ENCODE measurements around the gene ABTB2.

The ABTB2 gene

GRCh38 chr11:34160791-34161190 lies 197.0 kb downstream of the ABTB2 start:
- ATAC-seq = no peak; the same call in 2 of the 3 replicates
- no peak for TF ChIP-seq ZNF70 (CRISPR knock-in tag; IDR thresholded peaks at IDR 0.05)
- TF ChIP-seq TOX (CRISPR knock-in tag; IDR thresholded peaks at IDR 0.05; ENCODE audit: borderline replicate concordance) = no peak
- no peak for TF ChIP-seq PATZ1 (CRISPR knock-in tag; IDR thresholded peaks at IDR 0.05; ENCODE audit: borderline replicate concordance)
- TF ChIP-seq GLIS3 (CRISPR knock-in tag; IDR thresholded peaks at IDR 0.05) = no peak
- no peak for TF ChIP-seq TCF4 (CRISPR knock-in tag; IDR thresholded peaks at IDR 0.05; ENCODE audit: borderline replicate concordance)
- TF ChIP-seq OSR1 (CRISPR knock-in tag; IDR thresholded peaks at IDR 0.05) = no peak
- no peak for TF ChIP-seq ZNF565 (CRISPR knock-in tag; conservative IDR thresholded peaks at IDR 0.05; ENCODE audit: low read depth)

- TF ChIP-seq ISL1 (CRISPR knock-in tag; IDR thresholded peaks at IDR 0.05) = peak; percentile 71
- TF ChIP-seq OSR1 (CRISPR knock-in tag; IDR thresholded peaks at IDR 0.05) = no peak
- no peak for TF ChIP-seq TOX (CRISPR knock-in tag; IDR thresholded peaks at IDR 0.05; ENCODE audit: borderline replicate concordance)
- TF ChIP-seq TCF4 (CRISPR knock-in tag; IDR thresholded peaks at IDR 0.05; ENCODE audit: borderline replicate concordance) = peak; percentile 71; the same call in 1 of the 2 replicates
- TF ChIP-seq, protein P1, sequence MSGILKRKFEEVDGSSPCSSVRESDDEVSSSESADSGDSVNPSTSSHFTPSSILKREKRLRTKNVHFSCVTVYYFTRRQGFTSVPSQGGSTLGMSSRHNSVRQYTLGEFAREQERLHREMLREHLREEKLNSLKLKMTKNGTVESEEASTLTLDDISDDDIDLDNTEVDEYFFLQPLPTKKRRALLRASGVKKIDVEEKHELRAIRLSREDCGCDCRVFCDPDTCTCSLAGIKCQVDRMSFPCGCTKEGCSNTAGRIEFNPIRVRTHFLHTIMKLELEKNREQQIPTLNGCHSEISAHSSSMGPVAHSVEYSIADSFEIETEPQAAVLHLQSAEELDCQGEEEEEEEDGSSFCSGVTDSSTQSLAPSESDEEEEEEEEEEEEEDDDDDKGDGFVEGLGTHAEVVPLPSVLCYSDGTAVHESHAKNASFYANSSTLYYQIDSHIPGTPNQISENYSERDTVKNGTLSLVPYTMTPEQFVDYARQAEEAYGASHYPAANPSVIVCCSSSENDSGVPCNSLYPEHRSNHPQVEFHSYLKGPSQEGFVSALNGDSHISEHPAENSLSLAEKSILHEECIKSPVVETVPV (CRISPR knock-in tag; IDR thresholded peaks at IDR 0.05) = no peak
- TF ChIP-seq BACH2 (CRISPR knock-in tag; IDR thresholded peaks at IDR 0.05; ENCODE audit: borderline replicate concordance) = no peak
- TF ChIP-seq, protein P2, sequence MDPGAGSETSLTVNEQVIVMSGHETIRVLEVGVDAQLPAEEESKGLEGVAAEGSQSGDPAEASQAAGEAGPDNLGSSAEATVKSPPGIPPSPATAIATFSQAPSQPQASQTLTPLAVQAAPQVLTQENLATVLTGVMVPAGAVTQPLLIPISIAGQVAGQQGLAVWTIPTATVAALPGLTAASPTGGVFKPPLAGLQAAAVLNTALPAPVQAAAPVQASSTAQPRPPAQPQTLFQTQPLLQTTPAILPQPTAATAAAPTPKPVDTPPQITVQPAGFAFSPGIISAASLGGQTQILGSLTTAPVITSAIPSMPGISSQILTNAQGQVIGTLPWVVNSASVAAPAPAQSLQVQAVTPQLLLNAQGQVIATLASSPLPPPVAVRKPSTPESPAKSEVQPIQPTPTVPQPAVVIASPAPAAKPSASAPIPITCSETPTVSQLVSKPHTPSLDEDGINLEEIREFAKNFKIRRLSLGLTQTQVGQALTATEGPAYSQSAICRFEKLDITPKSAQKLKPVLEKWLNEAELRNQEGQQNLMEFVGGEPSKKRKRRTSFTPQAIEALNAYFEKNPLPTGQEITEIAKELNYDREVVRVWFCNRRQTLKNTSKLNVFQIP (CRISPR knock-in tag; IDR thresholded peaks at IDR 0.05; ENCODE audit: borderline replicate concordance, low read depth) = no peak
- no peak for TF ChIP-seq ARNTL (CRISPR knock-in tag; IDR thresholded peaks at IDR 0.05; ENCODE audit: borderline replicate concordance, low read depth)
- TF ChIP-seq, protein P3, sequence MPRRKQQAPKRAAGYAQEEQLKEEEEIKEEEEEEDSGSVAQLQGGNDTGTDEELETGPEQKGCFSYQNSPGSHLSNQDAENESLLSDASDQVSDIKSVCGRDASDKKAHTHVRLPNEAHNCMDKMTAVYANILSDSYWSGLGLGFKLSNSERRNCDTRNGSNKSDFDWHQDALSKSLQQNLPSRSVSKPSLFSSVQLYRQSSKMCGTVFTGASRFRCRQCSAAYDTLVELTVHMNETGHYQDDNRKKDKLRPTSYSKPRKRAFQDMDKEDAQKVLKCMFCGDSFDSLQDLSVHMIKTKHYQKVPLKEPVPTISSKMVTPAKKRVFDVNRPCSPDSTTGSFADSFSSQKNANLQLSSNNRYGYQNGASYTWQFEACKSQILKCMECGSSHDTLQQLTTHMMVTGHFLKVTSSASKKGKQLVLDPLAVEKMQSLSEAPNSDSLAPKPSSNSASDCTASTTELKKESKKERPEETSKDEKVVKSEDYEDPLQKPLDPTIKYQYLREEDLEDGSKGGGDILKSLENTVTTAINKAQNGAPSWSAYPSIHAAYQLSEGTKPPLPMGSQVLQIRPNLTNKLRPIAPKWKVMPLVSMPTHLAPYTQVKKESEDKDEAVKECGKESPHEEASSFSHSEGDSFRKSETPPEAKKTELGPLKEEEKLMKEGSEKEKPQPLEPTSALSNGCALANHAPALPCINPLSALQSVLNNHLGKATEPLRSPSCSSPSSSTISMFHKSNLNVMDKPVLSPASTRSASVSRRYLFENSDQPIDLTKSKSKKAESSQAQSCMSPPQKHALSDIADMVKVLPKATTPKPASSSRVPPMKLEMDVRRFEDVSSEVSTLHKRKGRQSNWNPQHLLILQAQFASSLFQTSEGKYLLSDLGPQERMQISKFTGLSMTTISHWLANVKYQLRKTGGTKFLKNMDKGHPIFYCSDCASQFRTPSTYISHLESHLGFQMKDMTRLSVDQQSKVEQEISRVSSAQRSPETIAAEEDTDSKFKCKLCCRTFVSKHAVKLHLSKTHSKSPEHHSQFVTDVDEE (CRISPR knock-in tag; IDR thresholded peaks at IDR 0.05) = peak; percentile 75; the same call in 1 of the 2 replicates
- TF ChIP-seq GLIS3 (CRISPR knock-in tag; IDR thresholded peaks at IDR 0.05) = 0 out of 2 replicates have a peak, but pooled peaks have one; percentile 45
- TF ChIP-seq SNAI2 (CRISPR knock-in tag; IDR thresholded peaks at IDR 0.05) = 0 out of 2 replicates have a peak, but pooled peaks have one; percentile 22
- peak; percentile 67; the same call in 1 of the 2 replicates for TF ChIP-seq ZFP3 (CRISPR knock-in tag; IDR thresholded peaks at IDR 0.05)
- peak; percentile 41; the same call in 1 of the 3 replicates for ATAC-seq
These were observed 197.6 kb downstream of the ABTB2 start for GRCh38 chr11:34160049-34160721.

DNA sequence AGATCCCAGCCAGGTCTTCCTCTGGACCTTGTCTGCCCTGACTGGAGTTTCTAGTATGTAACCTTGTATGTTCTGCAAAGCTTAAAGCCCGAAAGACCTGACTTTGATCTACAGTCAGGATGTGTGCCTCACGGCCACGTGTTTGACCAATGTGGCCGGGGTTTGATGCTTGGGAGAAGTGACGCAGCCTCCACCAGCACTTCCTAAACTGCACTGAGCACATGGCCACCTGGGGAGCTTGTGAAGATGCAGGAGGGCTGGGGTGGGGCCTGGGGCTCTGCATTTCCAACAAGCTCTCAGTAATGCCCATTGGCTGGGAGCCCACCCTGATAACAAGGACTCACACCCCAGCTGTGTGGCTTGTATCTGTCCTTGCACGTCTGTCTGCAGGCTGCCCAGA lies 199.1 kb downstream of the ABTB2 start:
- ATAC-seq = no peak
- TF ChIP-seq TOX (CRISPR knock-in tag; IDR thresholded peaks at IDR 0.05; ENCODE audit: borderline replicate concordance) = no peak
- no peak for TF ChIP-seq ARNTL (CRISPR knock-in tag; IDR thresholded peaks at IDR 0.05; ENCODE audit: borderline replicate concordance, low read depth)
- TF ChIP-seq, protein P1 (CRISPR knock-in tag; IDR thresholded peaks at IDR 0.05) = no peak
- no peak for TF ChIP-seq PATZ1 (CRISPR knock-in tag; IDR thresholded peaks at IDR 0.05; ENCODE audit: borderline replicate concordance)
- TF ChIP-seq ZC3H10 (CRISPR knock-in tag; IDR thresholded peaks at IDR 0.05) = no peak
- no peak for TF ChIP-seq BACH2 (CRISPR knock-in tag; IDR thresholded peaks at IDR 0.05; ENCODE audit: borderline replicate concordance)
- TF ChIP-seq PPARA (CRISPR knock-in tag; IDR thresholded peaks at IDR 0.05; ENCODE audit: borderline replicate concordance) = no peak
- TF ChIP-seq GLIS3 (CRISPR knock-in tag; IDR thresholded peaks at IDR 0.05) = no peak
- no peak for TF ChIP-seq ZNF8 (CRISPR knock-in tag; IDR thresholded peaks at IDR 0.05)
- no peak for TF ChIP-seq SNAI2 (CRISPR knock-in tag; IDR thresholded peaks at IDR 0.05)
- TF ChIP-seq, protein P4, sequence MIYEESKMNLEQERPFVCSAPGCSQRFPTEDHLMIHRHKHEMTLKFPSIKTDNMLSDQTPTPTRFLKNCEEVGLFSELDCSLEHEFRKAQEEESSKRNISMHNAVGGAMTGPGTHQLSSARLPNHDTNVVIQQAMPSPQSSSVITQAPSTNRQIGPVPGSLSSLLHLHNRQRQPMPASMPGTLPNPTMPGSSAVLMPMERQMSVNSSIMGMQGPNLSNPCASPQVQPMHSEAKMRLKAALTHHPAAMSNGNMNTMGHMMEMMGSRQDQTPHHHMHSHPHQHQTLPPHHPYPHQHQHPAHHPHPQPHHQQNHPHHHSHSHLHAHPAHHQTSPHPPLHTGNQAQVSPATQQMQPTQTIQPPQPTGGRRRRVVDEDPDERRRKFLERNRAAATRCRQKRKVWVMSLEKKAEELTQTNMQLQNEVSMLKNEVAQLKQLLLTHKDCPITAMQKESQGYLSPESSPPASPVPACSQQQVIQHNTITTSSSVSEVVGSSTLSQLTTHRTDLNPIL (CRISPR knock-in tag; IDR thresholded peaks at IDR 0.05; ENCODE audit: low read depth) = no peak
- no peak for TF ChIP-seq ZNF70 (CRISPR knock-in tag; IDR thresholded peaks at IDR 0.05)
- no peak for TF ChIP-seq CSDC2 (CRISPR knock-in tag; IDR thresholded peaks at IDR 0.05)
- TF ChIP-seq RARB (CRISPR knock-in tag; IDR thresholded peaks at IDR 0.05) = no peak
- TF ChIP-seq TCF4 (CRISPR knock-in tag; IDR thresholded peaks at IDR 0.05; ENCODE audit: borderline replicate concordance) = no peak
- TF ChIP-seq OSR1 (CRISPR knock-in tag; IDR thresholded peaks at IDR 0.05) = no peak
- no peak for TF ChIP-seq ZFP3 (CRISPR knock-in tag; IDR thresholded peaks at IDR 0.05)
- TF ChIP-seq ZFP30 (CRISPR knock-in tag; IDR thresholded peaks at IDR 0.05) = no peak

Measured in SK-N-SH treated with all-trans-retinoic acid at 6 μM for 48 hours (cell line).